Hematopoietic multipotent progenitor cell treated with erythropoietin and hydrocortisone succinate and interleukin-3 and kit ligand, for 8 days (in vitro differentiated cells): ENCODE results near the gene NCBP1.
"Not testable (repeated sequence)": the region's sequence is repeated elsewhere in the genome, so short reads cannot be mapped to it uniquely, and the experiment has no call there.

Experiments used
- DNase-seq: peaks from one replicate; pipeline ENCODE4 v3.0.0-alpha.2; 2015

The NCBP1 gene, protein sequence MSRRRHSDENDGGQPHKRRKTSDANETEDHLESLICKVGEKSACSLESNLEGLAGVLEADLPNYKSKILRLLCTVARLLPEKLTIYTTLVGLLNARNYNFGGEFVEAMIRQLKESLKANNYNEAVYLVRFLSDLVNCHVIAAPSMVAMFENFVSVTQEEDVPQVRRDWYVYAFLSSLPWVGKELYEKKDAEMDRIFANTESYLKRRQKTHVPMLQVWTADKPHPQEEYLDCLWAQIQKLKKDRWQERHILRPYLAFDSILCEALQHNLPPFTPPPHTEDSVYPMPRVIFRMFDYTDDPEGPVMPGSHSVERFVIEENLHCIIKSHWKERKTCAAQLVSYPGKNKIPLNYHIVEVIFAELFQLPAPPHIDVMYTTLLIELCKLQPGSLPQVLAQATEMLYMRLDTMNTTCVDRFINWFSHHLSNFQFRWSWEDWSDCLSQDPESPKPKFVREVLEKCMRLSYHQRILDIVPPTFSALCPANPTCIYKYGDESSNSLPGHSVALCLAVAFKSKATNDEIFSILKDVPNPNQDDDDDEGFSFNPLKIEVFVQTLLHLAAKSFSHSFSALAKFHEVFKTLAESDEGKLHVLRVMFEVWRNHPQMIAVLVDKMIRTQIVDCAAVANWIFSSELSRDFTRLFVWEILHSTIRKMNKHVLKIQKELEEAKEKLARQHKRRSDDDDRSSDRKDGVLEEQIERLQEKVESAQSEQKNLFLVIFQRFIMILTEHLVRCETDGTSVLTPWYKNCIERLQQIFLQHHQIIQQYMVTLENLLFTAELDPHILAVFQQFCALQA

DNA sequence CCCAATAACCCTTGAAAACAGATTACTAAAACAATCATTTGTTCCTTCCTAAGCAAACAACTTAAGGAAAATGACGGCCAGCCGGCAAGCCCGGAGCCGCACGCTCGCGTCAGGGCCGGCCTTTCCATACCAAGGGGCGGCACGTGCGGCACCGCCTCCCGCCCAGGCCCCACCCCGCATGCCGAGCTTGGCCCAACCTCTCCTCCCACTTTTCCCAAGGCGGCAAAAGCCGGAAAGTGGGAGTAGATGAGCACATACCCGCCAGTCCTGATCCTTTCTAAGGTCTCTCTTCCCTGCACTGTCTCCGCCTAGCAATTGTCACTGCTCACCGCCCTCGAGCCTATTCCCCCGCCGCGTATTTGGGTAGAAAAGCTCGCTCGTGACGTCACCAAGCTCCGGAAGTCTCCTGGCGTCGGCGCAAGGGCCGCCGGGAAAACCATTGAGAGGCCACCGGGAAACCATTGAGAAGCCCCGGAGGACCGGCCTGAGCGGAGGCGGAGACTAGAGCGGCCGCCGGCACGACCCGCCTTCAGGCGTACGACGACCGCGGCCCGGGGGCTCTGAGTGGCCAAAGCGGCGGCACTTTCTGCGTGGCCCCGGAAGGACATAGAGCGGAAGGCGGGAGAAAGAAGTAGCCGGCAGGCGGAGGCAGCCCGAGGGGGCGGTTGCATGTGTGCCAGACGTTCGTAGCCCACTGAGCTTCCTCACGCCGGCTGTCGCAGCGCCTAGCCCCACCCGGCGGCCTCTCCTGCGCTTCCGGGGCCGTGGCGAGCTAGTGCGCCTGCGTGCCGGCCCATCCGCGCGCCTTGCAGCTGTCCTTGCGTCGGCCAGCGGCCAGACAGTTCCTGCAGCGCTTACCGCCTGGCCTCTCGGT lies at the start of gene NCBP1, which contains the start of gene TSTD2:
TSS of gene NCBP1 (plus strand) at position 837 of the 874 bp plus-strand sequence. CDS start 61 bp downstream, outside the sequence.
TSS of gene TSTD2 (minus strand) at position 384 of the 874 bp plus-strand sequence. CDS start 5,806 bp downstream, outside the sequence.
- DNase-seq = peak; percentile 98

DNA sequence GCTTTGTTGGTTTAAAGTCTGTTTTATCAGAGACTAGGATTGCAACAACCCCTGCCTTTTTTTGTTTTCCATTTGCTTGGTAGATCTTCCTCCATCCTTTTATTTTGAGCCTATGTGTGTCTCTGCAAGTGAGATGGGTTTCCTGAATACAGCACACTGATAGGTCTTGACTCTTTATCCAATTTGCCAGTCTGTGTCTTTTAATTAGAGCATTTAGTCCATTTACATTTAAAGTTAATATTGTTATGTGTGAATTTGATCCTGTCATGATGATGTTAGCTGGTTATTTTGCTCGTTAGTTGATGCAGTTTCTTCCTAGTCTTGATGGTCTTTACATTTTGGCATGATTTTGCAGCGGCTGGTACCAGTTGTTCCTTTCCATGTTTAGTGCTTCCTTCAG lies 48.8 kb upstream of the NCBP1 start:
- not testable (repeated sequence) for DNase-seq

DNA sequence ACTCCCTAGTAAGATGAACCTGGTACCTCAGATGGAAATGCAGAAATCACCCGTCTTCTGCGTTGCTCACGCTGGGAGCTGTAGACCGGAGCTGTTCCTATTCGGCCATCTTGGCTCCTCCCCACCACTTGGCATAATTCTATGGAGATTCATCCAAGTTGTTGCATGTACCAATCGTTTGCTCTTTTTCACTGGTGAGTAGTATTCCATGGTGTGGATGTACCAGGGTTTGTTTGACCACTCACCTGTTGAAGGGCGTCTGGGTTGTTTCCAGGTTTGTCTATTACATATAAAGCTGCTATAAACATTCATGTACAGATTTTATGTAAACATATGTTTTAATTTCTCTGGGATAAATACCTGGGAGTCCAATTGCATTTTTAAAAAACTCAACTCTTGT lies 46.7 kb upstream of the NCBP1 start:
- not testable (repeated sequence) for DNase-seq

DNA sequence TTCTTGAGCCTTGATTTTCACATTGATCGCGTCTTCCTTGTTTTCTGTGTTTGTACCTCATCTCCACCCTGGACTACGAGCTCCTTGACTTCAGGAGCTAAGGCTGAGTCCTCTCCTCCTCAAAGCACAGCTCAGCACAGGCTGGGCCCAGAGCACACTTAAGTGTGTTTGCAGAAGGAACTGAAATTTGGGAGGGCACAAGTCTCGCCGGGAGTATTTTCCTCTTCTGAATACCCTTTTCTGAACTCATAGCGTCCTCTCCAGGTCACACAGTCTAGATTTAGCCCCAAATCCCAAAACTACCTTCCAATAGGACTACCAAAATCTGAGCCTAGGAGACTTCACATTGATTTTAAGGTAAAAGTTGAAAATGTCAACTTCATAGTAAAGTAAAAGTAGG lies 42.1 kb upstream of the NCBP1 start:
- DNase-seq = no peak

DNA sequence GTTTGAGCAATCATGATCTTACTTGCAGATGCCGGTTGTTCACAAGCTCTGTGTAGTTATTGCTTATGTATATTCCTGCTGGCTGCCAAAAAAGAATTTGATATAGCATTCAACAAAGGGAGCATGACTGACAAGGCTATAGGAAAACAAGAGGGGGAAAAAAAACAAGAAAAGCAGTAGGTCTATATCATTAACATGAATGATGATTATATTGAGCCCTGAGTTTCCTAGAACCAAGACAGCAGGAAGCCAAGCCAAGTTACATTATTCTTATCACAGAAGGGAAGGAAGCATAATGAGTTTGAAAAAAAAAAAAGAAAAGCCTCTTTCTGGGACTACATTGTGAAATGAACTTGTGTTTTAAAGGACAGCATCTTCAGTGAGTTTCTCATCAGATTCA lies 41.5 kb upstream of the NCBP1 start:
- DNase-seq = no peak

DNA sequence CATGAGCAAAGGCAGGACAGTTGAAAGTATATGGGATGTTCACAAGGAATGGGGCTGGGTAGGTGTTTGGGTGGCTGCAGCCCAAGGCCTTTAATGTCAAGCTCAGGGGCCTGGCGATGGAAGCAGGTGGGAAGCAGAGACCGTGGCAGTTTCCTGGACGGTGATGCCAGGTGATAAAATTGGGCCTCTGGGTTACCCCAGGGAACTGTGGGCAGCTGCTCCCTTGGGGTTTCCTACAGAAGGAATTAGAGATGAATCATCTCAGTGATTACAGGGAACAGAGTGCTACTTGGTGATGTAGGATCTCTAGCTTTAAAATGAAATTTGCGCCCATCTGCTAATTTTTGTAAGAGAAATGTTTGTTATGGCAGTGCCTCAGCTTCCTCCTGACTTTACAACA lies 39.7 kb upstream of the NCBP1 start:
- DNase-seq = no peak

DNA sequence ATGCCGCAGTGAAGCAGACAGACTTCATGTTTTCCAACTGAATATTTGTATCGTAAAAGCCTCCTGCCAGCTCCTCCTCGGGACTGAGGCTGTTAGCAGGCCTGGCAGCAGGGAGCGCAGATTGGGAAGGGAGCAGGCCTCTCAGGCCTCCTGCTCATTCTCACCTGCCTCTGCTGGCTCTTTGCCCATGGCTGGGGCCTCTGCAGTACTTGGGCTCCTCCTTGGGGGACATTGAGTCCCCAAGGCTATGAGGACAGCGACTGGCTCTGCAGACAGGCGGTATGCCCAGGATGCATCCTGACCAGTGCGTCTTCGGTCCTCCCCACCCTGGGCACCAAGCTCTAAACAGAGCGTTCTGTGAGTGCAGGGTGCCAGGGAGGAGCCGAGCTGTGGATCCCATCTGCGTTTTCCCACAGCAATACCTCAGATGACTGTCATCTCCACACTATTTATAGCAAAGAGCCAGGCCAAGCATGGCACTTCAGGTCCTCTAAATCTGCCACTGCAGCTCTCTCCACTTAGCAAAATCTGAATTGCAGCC lies 39.2 kb upstream of the NCBP1 start:
- DNase-seq = no peak

DNA sequence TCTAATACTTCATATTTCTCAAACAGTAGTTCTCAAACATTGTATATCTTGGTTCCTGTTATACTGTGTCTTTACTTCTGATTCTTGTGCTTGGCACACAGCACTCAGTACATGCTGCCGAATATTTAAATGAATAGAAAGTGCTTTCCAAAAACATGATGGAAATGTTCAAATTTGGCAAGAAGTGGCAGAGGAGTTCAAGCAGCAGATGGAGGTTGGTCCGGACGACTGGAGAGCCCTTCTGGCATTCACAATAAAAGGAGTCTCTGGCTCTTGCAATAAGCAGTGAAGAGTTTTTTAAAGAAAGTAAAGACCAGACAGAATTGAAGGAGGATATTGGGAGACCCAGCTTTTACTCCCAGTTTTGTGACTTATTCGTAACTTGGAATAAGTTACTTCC lies 36.7 kb upstream of the NCBP1 start:
- DNase-seq = no peak

DNA sequence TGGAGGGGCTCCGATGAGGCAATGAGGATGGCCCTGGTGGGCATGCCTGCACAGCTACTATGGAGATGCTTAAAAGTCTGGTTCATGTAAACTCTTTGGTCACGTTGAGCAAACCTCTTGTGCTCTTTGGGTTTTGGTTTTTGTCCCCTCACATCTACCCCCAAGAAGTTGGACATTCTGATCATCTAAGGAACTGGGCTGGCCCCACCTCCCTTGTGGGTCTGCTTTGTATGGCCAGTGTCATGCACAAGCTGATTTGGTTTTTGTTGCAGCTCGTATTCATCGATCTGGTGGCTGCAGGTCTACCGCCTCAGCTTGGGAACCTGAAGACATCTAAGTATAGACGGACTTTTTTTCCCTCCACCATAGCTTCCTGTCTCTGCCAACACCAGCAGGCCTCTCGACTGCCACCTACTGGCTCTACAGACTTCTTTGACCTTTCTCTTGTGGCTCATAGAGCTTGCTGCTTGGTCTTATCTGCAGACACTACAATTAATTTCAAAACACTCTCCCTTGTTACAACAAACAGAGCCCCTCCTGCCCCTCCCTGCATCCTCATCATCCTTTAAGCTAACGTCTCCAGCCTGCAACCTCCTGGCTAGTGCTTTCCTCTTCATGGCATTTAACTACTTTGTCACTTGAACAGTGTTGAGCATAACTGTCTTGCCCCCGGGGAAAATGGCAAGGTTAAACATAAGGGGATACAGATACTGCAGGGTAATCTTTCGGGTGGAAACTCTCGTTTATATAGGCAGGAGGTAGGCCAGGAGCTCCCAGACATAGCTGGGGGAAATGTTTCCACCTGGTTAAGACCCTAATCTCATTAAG lies 34.9 kb upstream of the NCBP1 start:
- peak; percentile 88 for DNase-seq

DNA sequence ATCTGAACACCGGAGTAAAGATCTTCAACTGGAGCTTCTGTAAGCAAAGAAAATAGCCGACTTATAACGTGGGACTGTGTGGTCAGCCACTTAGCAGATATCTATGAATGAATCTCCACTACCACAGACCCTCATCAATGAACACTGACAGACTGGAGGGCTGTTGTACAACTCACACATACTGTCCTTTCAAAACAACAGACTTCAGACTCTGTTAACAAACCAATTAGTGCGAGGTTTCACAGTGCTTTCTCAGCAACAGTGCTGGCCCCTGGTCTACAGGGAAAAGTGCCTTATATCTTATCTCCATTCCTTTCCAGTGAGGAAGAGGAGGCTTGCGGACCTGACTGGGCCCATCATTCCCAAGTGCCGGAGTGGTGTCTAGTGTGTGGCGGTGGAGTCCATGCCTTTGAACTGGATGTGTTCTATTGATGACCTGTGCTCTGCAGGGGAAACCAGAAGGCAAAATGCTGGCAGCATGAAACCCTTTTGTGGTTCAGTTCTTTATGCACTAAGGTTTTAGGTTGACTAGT lies 34.2 kb upstream of the NCBP1 start:
- DNase-seq = no peak

DNA sequence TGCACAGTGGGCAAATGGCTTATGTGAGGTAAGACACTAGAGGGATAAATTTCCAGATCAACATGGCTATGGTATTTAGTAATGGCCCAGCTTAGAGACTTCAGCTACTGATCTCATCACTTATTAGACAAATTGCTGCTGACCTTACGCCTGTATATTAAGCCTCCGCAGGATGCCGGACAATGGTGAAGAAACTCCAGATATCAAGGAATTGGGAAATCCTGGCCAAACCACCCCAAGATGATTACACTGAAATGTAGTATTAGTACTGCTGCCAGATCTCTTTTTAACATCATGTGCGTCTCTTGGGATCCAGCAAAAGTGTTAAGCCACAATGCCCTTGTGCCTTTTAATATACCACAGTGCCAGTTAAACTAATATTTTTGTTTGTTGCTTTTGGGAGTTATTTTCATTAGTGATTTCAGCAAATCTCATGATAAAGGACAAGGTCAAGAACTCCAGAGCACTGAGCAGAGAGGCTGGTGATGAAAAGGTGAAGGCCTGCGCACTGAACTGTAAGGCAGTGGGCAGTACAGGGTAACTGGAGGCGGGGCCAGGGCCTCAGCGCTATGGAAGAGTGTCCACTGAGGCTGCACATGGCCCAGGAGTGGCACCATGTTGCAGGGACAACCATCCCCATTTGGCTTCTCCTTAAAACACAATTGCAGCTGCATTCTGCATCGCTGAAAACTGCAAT lies 32.9 kb upstream of the NCBP1 start:
- no peak for DNase-seq

DNA sequence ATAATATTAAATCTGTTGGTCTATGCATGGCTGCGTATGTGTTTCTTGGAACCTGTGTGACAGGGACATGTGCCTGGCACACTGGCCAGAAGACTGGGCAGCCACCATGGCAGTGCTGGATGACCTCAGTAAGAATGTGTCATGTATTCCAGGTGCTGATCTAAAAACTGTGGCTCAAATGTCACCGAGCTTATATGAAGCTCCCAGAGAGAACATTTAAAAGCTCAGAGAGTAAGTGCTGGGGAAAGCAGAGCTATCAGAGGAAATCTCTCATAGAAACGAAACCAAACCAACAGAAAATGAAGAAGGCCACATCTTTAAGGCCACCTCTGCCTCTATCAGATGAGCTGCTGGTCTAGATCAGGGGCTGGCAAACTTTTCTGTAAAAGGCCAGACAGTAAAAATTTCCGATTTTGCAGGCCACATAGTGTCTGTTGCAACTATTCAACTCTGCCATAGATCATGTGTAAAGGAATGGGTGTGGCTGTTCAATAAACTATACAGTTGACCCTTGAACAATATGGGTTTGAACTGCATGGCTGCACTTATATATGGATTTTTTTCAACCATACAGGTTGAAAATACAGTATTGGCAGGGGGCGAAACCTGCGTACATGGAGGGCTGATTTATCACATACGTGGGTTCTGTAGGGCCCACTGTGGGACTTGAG lies 32.3 kb upstream of the NCBP1 start:
- no peak for DNase-seq

DNA sequence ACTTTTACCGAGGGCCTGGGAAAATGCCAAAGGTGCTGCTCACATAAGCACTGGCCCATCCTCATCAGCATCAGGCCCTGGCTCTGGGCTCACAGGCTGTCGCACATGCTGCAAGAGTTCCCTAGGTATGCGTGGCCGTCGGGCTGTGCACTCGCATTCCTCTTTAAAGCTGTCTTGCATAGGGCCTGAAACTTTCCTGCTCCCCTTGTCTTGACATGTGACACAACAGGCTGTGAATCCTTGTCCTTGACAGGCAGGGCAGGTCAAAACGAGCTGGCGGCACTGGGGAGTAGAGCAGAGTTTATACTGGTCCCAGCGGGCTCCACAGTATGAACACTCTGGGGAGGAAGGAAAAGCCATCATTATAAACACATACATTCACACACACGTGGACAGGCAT lies 31.2 kb upstream of the NCBP1 start:
- DNase-seq = no peak

DNA sequence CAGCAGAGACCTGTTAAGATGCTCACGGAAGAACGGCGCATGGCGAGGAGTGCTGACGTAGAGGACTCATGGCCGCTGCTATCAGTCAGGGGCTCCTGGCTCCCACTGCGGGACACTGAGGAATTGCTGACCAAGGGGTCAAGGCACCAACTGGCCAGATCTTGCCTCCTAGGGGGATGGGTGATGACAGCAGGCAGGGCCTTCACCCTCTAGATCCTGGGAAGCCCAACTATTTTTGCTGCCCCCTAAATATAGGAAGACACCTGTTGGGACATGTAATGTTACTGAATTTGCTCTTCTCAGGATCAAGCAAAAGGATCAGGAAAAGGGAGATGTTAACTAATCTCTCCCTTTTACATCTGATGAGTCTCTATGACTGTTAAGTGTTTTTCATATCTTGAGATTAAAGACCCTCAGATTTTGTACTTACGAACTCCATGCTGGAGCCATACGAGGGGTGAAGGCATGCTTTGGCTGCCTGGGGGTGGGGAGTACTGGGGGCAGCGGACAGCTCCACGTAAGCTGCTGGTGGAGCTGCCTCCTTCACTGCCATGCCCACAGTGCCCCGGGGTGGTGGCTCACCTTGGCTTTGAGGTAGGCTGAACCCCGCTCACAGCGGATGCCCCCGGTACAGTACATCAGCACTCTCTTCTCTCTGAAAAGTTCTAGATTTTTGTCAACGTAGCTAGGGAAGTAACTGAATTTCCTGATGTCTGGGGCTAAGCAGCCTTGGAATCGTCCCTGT lies 28.5 kb upstream of the NCBP1 start:
- no peak for DNase-seq

DNA sequence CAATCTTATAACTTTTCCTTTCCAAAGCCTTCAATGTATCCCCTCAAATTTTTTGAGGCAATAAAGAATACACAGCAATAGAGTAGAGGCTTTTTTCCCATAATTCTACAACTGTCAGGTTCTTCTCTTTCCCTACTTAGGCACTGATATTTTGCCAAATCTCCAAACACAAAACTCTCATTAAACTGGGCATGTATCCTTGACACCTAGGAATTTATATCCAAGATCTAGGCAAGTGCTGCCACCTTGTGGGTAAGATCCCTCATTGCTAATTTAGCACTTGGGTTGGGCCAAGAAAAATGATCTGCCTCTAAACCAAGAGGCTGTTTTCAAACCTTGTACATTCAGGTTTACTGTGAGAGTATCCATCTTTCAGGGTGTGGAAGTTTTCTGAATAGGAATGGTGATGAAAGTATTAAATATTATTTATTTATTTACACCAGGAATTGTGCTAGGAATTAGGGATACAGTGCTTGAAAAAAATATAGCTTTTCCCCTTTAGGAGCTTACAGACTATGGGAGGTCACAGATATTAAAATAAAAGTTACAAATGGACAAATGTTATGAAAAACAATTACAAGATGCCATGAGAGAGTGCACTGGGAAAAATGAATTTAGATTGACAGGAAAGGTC lies 18.1 kb upstream of the NCBP1 start:
- DNase-seq = peak; percentile 76

DNA sequence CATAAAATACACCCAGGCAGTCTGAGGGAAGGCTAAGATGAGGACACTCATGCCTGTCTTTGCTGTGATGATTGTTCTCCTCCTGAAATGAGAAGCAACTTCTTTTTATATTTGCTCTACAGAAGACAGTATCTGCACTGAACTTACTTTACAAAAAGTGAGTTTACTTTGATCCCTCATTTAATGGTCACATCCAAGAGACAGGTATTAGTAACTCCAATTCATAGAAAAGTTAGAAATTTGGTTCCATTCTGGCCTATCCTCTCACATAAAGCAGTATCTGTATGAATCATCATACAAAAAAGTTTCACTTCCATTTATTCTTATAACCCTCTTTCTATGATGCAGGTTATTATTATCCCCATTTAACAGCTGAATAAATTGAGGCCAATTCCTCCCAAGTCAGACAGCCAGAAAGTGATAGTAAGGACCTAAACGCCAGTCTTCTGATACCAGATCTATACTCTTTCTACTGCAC lies 15.6 kb upstream of the NCBP1 start:
- DNase-seq = no peak

DNA sequence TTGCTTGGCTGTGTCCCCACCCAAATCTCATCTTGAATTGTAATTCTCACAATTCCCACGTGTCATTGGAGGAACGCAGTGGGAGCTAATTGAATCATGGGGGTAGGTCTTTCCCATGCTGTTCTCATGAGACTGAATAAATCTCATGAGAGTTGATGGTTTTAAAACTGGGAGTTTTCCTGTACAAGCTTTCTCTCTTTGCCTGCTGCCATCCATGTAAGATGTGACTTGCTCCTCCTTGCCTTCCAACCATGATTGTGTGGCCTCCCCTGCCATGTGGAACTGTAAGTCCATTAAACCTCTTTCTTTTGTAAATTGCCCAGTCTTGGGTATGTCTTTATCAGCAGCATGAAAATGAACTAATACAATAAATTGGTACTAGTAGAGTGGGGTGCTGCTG lies 13.6 kb upstream of the NCBP1 start:
- DNase-seq = not testable (repeated sequence)

DNA sequence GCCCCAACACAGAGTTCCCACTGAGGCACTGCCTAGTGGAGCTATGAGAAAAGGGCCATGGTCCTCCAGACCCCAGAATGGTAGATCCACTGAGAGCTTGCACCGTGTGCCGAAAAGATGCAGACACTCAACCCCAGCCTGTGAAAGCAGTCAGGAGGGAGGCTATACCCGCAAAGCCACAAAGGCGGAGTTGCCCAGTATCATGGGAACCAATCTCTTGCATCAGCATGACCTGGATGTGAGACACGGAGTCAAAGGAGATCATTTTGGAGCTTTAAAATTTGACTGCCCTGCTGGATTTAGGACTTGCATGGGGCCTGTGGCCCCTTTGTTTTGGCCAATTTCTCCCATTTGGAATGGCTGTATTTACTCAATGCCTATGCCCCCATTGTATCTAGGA lies 11.1 kb upstream of the NCBP1 start:
- DNase-seq = not testable (repeated sequence)

DNA sequence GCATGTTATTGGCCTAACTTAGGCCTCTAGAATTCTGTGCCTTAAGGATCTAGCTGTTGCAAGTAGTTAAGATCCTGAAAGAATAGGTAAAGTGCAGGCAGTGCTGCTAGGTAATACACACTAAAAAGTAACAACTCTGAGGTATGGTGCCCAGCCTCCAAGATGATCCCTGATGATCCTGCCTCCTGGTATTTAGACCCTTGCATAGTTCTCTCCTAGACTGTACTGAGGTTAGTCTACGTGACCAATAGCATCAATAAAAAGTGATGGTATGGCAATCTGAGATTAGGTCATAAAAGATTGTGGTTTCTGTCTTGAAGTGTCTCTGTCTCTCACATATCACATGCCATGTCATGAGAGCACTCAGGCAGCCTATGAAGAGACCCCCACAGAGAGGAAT lies 9.7 kb upstream of the NCBP1 start:
- no peak for DNase-seq
